ENCODE measurements around the gene ACCSL.

- TF ChIP-seq GATA3 (IDR thresholded peaks at IDR 0.05; ENCODE audit: low read depth, low read length) (no peak), GATA2 (IDR thresholded peaks at IDR 0.05; ENCODE audit: low read depth, low read length) (no peak)
Observed at GRCh38 chr11:44032299-44033085, 15.3 kb upstream of the ACCSL start.
